NB4 (cell line): ENCODE measurements around the gene SLC25A3.

Source experiments
- CTCF ChIP-seq: IDR thresholded peaks from one replicate; pipeline ENCODE4 v1.5.1; 2012; ENCODE audit warnings: low read depth, low read length
- POLR2A ChIP-seq: IDR thresholded peaks from 2 replicates; pipeline ENCODE4 v1.6.1; 2011; ENCODE audit warnings: mild to moderate bottlenecking; ENCODE audit not compliant: insufficient read length; ENCODE audit errors: extremely low read depth

GRCh38 chr12:98544751-98545150, 48.7 kb upstream of the SLC25A3 start:
- TF ChIP-seq CTCF (no peak), POLR2A (no peak)
